HepG2 (cell line): Measurements from ENCODE around the gene CYP2U1. TPM values are rescaled to one million over a fixed set of nuclear protein-coding genes. Genes with fewer than 3 reads are reported as not detected.

ENCODE experiments used
- CSRNP2 ChIP-seq: sonication (generic); formaldehyde crosslinking; conservative IDR thresholded peaks from 2 replicates; pipeline ENCODE4 v1.8.0; 2022; ENCODE audit warnings: low read depth, missing genetic modification reagents
- FOXM1 ChIP-seq: sonication (generic); formaldehyde crosslinking; IDR thresholded peaks from 2 replicates; pipeline ENCODE4 v1.5.0; 2020; ENCODE audit warnings: missing genetic modification reagents
- MYC ChIP-seq: sonication (generic); formaldehyde crosslinking; IDR thresholded peaks from 2 replicates; pipeline ENCODE4 v1.9.0; 2021; ENCODE audit warnings: missing genetic modification reagents, borderline replicate concordance
- NCOA1 ChIP-seq: sonication (generic); formaldehyde crosslinking; IDR thresholded peaks from 2 replicates; pipeline ENCODE4 v1.9.0; 2021; ENCODE audit warnings: missing genetic modification reagents
- NFE2 ChIP-seq: sonication (generic); formaldehyde crosslinking; IDR thresholded peaks from 2 replicates; pipeline ENCODE4 v1.4.0; 2020; ENCODE audit warnings: missing genetic modification reagents
- NFYB ChIP-seq: sonication (generic); formaldehyde crosslinking; IDR thresholded peaks from 2 replicates; pipeline ENCODE4 v1.4.0; 2020; ENCODE audit warnings: missing genetic modification reagents
- NFYC ChIP-seq: IDR thresholded peaks from 2 replicates; pipeline ENCODE4 v1.6.1; 2016; ENCODE audit warnings: missing genetic modification reagents, missing compliant biosample characterization
- PRDM4 ChIP-seq: sonication (generic); formaldehyde crosslinking; IDR thresholded peaks from 2 replicates; pipeline ENCODE4 v1.9.0; 2021; ENCODE audit warnings: missing genetic modification reagents, borderline replicate concordance
- RBFOX2 ChIP-seq: fragments of 200-400 bp; formaldehyde crosslinking; IDR thresholded peaks from 2 replicates; pipeline ENCODE4 v1.6.1; 2017; ENCODE audit warnings: low read depth, mild to moderate bottlenecking, low read length
- SP4 ChIP-seq: sonication (generic); formaldehyde crosslinking; IDR thresholded peaks from 2 replicates; pipeline ENCODE4 v1.8.1; 2023; ENCODE audit warnings: mild to moderate bottlenecking, missing genetic modification reagents
- SRF ChIP-seq: IDR thresholded peaks from 2 replicates; pipeline ENCODE4 v1.6.1; 2011; ENCODE audit warnings: mild to moderate bottlenecking, low read depth, low read length, moderate library complexity
- ZBTB2 ChIP-seq: sonication (generic); formaldehyde crosslinking; IDR thresholded peaks from 2 replicates; pipeline ENCODE4 v1.8.0; 2022; ENCODE audit warnings: low read depth, missing genetic modification reagents
- ZFP90 ChIP-seq: sonication (generic); formaldehyde crosslinking; IDR thresholded peaks from 2 replicates; pipeline ENCODE4 v1.8.0; 2022; ENCODE audit warnings: missing genetic modification reagents, mild to moderate bottlenecking, inconsistent platforms, borderline replicate concordance
- ZGPAT ChIP-seq: IDR thresholded peaks from 2 replicates; pipeline ENCODE4 v1.6.1; 2016; ENCODE audit warnings: mild to moderate bottlenecking
- ZNF431 ChIP-seq: sonication (generic); formaldehyde crosslinking; IDR thresholded peaks from 2 replicates; pipeline ENCODE4 v1.9.0; 2022; ENCODE audit warnings: missing genetic modification reagents, low read depth, mild to moderate bottlenecking, borderline replicate concordance
- ZNF564 ChIP-seq: sonication (generic); formaldehyde crosslinking; IDR thresholded peaks from 2 replicates; pipeline ENCODE4 v1.8.1; 2023; ENCODE audit warnings: mild to moderate bottlenecking, missing genetic modification reagents
- ZNF687 ChIP-seq: sonication (generic); formaldehyde crosslinking; IDR thresholded peaks from 2 replicates; pipeline ENCODE4 v1.5.1; 2020; ENCODE audit warnings: mild to moderate bottlenecking, missing genetic modification reagents, moderate library complexity
- polyA plus RNA-seq, 8 experiments: library from polyadenylated mRNA; depleted of rRNA in 3 of 8; stranded (reverse) in 7 of 8; unstranded in 1 of 8; fragments of >200 nt; fragmentation: Illumina TruSeq in 4 of 8; extraction: Trizol in 4 of 8; gene quantifications; 2 replicates each; pipeline versions ENCODE4 v1.2.1 to v1.2.3, GENCODE V29; 2011 to 2016; ENCODE audit warnings: low read depth in 4 of 8, missing spikeins in 1 of 8, mixed read lengths in 1 of 8; ENCODE audit not compliant: insufficient read depth in 1 of 8
- total RNA-seq, 5 experiments: library from RNA; depleted of rRNA; stranded (reverse); fragments of >200 nt; fragmentation: Illumina TruSeq; extraction: Trizol; gene quantifications; 2 replicates each; pipeline ENCODE4 v1.2.3, GENCODE V29; 2016; ENCODE audit warnings: low read depth in 1 of 5

The CYP2U1 gene
- total and polyA plus RNA-seq, 2 of the 13 experiments (the other 11 are each of a cell fraction or from before 2014, with no cell fraction given), result 1.4 to 3.4 TPM

GRCh38 chr4:107930821-107931774 is at the start of gene CYP2U1 (continued):
- no peak for TF ChIP-seq PRDM4 (CRISPR knock-in tag)
- peak; percentile 45; the same call in 1 of the 2 replicates for TF ChIP-seq MYC
- TF ChIP-seq NFE2 (CRISPR knock-in tag), result no peak
- 0 out of 2 replicates have a peak, but pooled peaks have one; percentile 22 for TF ChIP-seq ZFP90 (CRISPR knock-in tag)
- peak; percentile 85 for TF ChIP-seq NFYC (CRISPR knock-in tag)
- TF ChIP-seq ZGPAT (CRISPR knock-in tag), result peak; percentile 64; the same call in 1 of the 2 replicates
- TF ChIP-seq SRF, result no peak
- no peak for TF ChIP-seq CSRNP2 (CRISPR knock-in tag)
- TF ChIP-seq ZBTB2 (CRISPR knock-in tag), result peak; percentile 60
- peak; percentile 89 for TF ChIP-seq ZNF687 (CRISPR knock-in tag)
- peak; percentile 87 for TF ChIP-seq NFYB (CRISPR knock-in tag)
- TF ChIP-seq ZNF431 (CRISPR knock-in tag), result 0 out of 2 replicates have a peak, but pooled peaks have one; percentile 3
- TF ChIP-seq FOXM1 (CRISPR knock-in tag), result no peak
- 0 out of 2 replicates have a peak, but pooled peaks have one; percentile 7 for TF ChIP-seq ZNF564 (CRISPR knock-in tag)
- no peak for TF ChIP-seq NCOA1 (CRISPR knock-in tag)
- TF ChIP-seq SP4 (CRISPR knock-in tag), result peak; percentile 40; the same call in 1 of the 2 replicates
- TF ChIP-seq RBFOX2, result peak; percentile 74
